HG03442 (cell line): Measurements from ENCODE around the gene KIF3C.

ENCODE experiments used
- ATAC-seq: cut with Tn5 transposase; IDR thresholded peaks from one replicate; pipeline ENCODE4 v1.9.1; 2021; ENCODE audit warnings: mild to moderate bottlenecking, moderate library complexity; ENCODE audit not compliant: unreplicated experiment

The KIF3C gene

GRCh38 chr2:25881764-25882163, 100.5 kb downstream of the KIF3C start:
- no peak for ATAC-seq

GRCh38 chr2:25879133-25879730, 103.1 kb downstream of the KIF3C start:
- ATAC-seq = no peak

GRCh38 chr2:25878361-25879132, 103.8 kb downstream of the KIF3C start, which contains the start of gene ASXL2:
Gene ASXL2, minus strand, starts transcription at chr2:25878487. Its CDS starts 265 bp downstream, at chr2:25878222.
- ATAC-seq = peak; percentile 86

GRCh38 chr2:25877431-25878360, 104.6 kb downstream of the KIF3C start:
- ATAC-seq = peak; percentile 37
